Measurements from ENCODE around the gene CRYGS.

DNA sequence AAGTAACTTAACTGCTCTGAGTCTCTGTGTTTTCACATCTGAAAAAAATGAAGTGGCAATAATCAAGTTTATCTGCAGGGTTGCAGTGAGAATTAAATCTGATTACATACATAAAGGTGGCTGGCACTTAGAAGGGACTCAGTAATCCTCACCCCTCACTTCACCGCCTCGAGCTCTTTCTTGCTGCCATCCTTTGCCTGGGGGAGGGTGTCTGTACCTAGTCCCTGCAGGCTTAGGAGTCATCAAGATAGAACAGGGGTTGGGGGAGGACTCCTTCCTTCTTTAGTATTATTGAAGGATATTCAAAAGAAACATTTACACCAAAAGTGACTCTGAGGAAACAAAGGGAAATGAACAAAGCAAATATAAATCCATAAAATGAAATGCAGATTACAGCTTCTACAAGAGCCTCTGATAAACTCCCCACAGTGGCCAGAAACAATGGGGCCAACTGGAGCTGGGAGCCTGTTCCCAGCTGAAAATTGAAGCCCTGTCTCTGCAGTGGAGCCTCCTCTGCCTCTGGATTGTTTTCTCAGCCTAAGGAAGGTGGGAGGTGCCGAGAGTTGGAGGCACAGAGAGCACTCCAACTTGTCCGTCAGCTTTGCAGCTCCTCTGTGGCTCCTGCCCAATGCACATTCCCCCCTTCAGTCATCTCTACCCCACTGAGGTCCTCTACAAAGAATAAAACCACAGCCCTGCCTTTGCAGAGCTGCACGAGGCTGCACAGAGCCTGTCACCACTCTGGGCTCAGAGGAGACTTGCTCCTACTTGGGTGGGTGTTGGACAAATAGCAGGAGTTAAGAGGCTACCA is 41.8 kb downstream of the CRYGS start:
- TF ChIP-seq CTCF (IDR thresholded peaks at IDR 0.05) (no peak), POLR2A (IDR thresholded peaks at IDR 0.05) (no peak)

Data from esophagus squamous epithelium (tissue), 4 donors.